Measurements from ENCODE around the gene GSAP. TPM values are rescaled to one million over a fixed set of nuclear protein-coding genes. Genes with fewer than 3 reads are reported as not detected.

The GSAP gene
- total and polyA plus RNA-seq, 9 of the 15 experiments (the other 6 are each of a cell fraction or from before 2014, with no cell fraction given), result 0.13 TPM; not detected in 8

DNA sequence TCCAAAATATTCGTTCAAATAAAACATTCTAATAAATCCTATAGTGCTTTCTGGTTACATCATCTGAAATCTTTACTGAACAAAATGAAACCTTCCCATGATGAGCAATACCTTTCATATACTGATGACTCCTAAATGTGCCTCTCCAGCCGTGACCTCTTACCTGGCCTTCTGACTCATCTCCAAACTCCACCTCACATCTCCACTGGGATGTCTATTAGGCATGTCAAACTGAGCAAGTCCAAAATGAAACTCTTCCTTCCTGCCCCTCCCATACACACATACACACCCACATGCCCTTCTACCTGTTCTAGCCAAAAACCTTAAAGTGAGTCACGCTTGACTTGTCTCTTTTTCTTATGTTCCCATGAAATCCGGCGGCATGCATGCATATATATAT is 22.9 kb downstream of the GSAP start:
- Histone ChIP-seq H3K79me2 (ENCODE audit: control insufficient read depth, insufficient read depth, low read length) (no peaks in the 10 kb centered on the region), H3K36me3 (ENCODE audit: control insufficient read depth, insufficient read depth, low read length) (no peaks in the 10 kb centered on the region), H3K4me2 (ENCODE audit: insufficient read depth, low read length) (no peak overlapping the region), H3K9me1 (ENCODE audit: control insufficient read depth, insufficient read depth, low read length) (no peaks in the 10 kb centered on the region), H3K4me1 (replicated peaks in 1 of 2; ENCODE audit: control insufficient read depth in 2 of 2, insufficient read depth in 2 of 2, low read length in 2 of 2) (no peaks in the 10 kb centered on the region), H3K9me3 (replicated peaks; ENCODE audit: control insufficient read depth, insufficient read depth, low read depth, low read length) (no peaks in the 10 kb centered on the region), H4K20me1 (replicated peaks; ENCODE audit: control insufficient read depth, insufficient read depth, low read length) (no peaks in the 10 kb centered on the region), H3K9ac (ENCODE audit: insufficient read depth in 1 of 2, low read depth in 2 of 2, low read length in 2 of 2) (no peak overlapping the region), H2AFZ (ENCODE audit: low read depth, low read length) (no peak overlapping the region), H3K27me3 (ENCODE audit: control insufficient read depth in 2 of 2, insufficient read depth in 2 of 2, low read length in 2 of 2) (peaks cover under 1 to 12% of the 10 kb centered on the region in 2 experiments; a peak in 3 of 5 replicates), H3K27ac (ENCODE audit: extremely low read depth, low read depth, low read length) (no peak overlapping the region), H3K4me3 (no peak overlapping the region)
- DNase-seq (ENCODE audit: extremely low read depth in 1 of 4, low spot score in 3 of 4), result no peak
- TF ChIP-seq CBX1 (IDR thresholded peaks at IDR 0.05; ENCODE audit: low read depth) (no peak), ZEB2 (IDR thresholded peaks at IDR 0.05) (0 out of 2 replicates have a peak, but pooled peaks have one; percentile 38), RNF2 (IDR thresholded peaks at IDR 0.05) (no peak)
- TF ChIP-seq, protein P1, sequence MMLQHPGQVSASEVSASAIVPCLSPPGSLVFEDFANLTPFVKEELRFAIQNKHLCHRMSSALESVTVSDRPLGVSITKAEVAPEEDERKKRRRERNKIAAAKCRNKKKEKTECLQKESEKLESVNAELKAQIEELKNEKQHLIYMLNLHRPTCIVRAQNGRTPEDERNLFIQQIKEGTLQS (IDR thresholded peaks at IDR 0.05), result peak; percentile 60
- TF ChIP-seq, protein P1 (CRISPR knock-in tag; conservative IDR thresholded peaks at IDR 0.05), result no peak
- CTCF ChIA-PET (ENCODE audit: low intra/inter-chr PET ratio), result no interaction called here
- no TSS peak for BruUV-seq (replicated peaks)
- POLR2A ChIA-PET, result no interaction called here
- in situ Hi-C loops (cut with MboI) (no loop called here), intact Hi-C loops (cut with micrococcal nuclease) (no loop called here)
- peak; percentile 41; the same call in 1 of the 3 replicates for ATAC-seq
- no peak for FAIRE-seq
- 3% methylated on average over 5 of the region's 5 CpGs for WGBS (ENCODE audit: insufficient coverage, low coverage, missing lambda C conversion rate)

DNA sequence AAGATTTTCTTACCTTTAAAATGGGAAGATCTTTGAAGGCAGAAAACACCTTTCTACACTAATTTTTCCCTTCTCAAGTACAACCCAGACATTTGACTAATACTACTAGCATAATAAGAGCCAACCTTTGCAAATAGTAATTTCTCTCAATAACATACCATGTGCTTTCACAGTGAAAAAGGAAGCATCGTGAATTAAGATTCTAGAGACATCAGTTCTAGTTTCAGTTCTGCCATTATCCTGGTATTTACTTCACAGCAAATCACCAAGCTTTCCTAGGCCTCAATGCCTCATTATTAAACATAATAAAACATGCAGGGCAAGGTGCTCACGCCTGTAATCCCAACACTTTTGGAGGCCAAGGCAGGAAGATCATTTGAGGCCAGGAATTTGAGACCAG is 24.9 kb downstream of the GSAP start:
- ChIA-PET CTCF (ENCODE audit: low intra/inter-chr PET ratio) (no interaction called here), POLR2A (no interaction called here)
- Histone ChIP-seq H3K27me3 (ENCODE audit: control insufficient read depth in 2 of 2, insufficient read depth in 2 of 2, low read length in 2 of 2) (peaks cover 12 to 14% of the 10 kb centered on the region in 2 experiments; a peak in 4 of 5 replicates), H3K9me3 (replicated peaks; ENCODE audit: control insufficient read depth, insufficient read depth, low read depth, low read length) (no peaks in the 10 kb centered on the region), H4K20me1 (replicated peaks; ENCODE audit: control insufficient read depth, insufficient read depth, low read length) (no peaks in the 10 kb centered on the region), H2AFZ (ENCODE audit: low read depth, low read length) (no peak overlapping the region), H3K4me2 (ENCODE audit: insufficient read depth, low read length) (no peak overlapping the region), H3K9ac (ENCODE audit: insufficient read depth in 1 of 2, low read depth in 2 of 2, low read length in 2 of 2) (no peak overlapping the region), H3K4me3 (no peak overlapping the region), H3K27ac (ENCODE audit: extremely low read depth, low read depth, low read length) (no peak overlapping the region), H3K36me3 (ENCODE audit: control insufficient read depth, insufficient read depth, low read length) (no peaks in the 10 kb centered on the region), H3K79me2 (ENCODE audit: control insufficient read depth, insufficient read depth, low read length) (no peaks in the 10 kb centered on the region), H3K4me1 (replicated peaks in 1 of 2; ENCODE audit: control insufficient read depth in 2 of 2, insufficient read depth in 2 of 2, low read length in 2 of 2) (no peaks in the 10 kb centered on the region), H3K9me1 (ENCODE audit: control insufficient read depth, insufficient read depth, low read length) (no peaks in the 10 kb centered on the region)
- FAIRE-seq (no peak), DNase-seq (ENCODE audit: extremely low read depth in 1 of 4, low spot score in 3 of 4) (no peak), ATAC-seq (no peak)
- intact Hi-C loops (cut with micrococcal nuclease) (no loop called here), in situ Hi-C loops (cut with MboI) (no loop called here)
- no TSS peak for BruUV-seq (replicated peaks)
- 0% methylated on average over 2 of the region's 2 CpGs for WGBS (ENCODE audit: insufficient coverage, low coverage, missing lambda C conversion rate)
- TF ChIP-seq ZNF140 (CRISPR knock-in tag; IDR thresholded peaks at IDR 0.05), result no peak
- TF ChIP-seq, protein P2, sequence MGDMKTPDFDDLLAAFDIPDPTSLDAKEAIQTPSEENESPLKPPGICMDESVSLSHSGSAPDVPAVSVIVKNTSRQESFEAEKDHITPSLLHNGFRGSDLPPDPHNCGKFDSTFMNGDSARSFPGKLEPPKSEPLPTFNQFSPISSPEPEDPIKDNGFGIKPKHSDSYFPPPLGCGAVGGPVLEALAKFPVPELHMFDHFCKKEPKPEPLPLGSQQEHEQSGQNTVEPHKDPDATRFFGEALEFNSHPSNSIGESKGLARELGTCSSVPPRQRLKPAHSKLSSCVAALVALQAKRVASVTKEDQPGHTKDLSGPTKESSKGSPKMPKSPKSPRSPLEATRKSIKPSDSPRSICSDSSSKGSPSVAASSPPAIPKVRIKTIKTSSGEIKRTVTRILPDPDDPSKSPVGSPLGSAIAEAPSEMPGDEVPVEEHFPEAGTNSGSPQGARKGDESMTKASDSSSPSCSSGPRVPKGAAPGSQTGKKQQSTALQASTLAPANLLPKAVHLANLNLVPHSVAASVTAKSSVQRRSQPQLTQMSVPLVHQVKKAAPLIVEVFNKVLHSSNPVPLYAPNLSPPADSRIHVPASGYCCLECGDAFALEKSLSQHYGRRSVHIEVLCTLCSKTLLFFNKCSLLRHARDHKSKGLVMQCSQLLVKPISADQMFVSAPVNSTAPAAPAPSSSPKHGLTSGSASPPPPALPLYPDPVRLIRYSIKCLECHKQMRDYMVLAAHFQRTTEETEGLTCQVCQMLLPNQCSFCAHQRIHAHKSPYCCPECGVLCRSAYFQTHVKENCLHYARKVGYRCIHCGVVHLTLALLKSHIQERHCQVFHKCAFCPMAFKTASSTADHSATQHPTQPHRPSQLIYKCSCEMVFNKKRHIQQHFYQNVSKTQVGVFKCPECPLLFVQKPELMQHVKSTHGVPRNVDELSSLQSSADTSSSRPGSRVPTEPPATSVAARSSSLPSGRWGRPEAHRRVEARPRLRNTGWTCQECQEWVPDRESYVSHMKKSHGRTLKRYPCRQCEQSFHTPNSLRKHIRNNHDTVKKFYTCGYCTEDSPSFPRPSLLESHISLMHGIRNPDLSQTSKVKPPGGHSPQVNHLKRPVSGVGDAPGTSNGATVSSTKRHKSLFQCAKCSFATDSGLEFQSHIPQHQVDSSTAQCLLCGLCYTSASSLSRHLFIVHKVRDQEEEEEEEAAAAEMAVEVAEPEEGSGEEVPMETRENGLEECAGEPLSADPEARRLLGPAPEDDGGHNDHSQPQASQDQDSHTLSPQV (IDR thresholded peaks at IDR 0.05), result no peak
- TF ChIP-seq KLF16 (IDR thresholded peaks at IDR 0.05), result no peak
- no peak for TF ChIP-seq SREBF1 (IDR thresholded peaks at IDR 0.05; ENCODE audit: borderline replicate concordance, low read depth, low read length)
- no peak for TF ChIP-seq NR3C1 (CRISPR knock-in tag; IDR thresholded peaks at IDR 0.05)
- no peak for TF ChIP-seq CC2D1A (IDR thresholded peaks at IDR 0.05)
- no peak for TF ChIP-seq ZBED1 (IDR thresholded peaks at IDR 0.05)
- TF ChIP-seq GATA2 (CRISPR knock-in tag; IDR thresholded peaks at IDR 0.05), result no peak
